Measurements from ENCODE around the gene TAX1BP1.

Gene TAX1BP1

DNA sequence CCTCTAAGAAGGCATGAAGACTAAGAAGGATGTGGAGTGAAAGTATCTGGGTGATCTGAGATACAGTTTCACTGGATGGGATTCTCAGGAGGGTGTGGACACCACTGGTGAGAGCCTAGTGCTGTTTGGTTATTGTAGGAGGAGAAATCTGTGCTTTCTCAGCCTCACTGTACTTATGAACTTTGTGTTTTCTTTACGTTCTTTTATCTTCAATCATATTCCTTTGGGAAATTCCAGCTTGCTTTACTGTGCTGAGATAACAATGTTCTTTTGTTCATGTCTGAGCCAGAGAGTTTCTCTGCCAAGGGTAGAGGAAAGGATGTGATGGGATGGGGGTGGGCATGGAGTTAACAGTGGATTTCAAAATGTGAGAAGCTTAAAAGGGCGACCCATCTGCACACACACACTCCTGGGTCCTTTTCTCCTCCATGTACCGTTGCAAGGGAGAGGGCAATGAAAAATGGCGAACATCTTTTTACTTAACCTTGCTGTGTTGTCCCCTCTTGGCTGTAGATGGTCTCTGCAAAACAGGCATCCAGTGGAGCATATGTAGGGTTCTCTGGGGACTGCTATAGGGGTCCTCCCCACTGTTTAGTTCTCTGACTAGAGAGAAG, 25.0 kb upstream of the TAX1BP1 start:
- no peak for DNase-seq (ENCODE audit: extremely low read depth, low read depth)
- TF ChIP-seq CTCF (IDR thresholded peaks at IDR 0.05; ENCODE audit: low read depth, low read length): no peak

DNA sequence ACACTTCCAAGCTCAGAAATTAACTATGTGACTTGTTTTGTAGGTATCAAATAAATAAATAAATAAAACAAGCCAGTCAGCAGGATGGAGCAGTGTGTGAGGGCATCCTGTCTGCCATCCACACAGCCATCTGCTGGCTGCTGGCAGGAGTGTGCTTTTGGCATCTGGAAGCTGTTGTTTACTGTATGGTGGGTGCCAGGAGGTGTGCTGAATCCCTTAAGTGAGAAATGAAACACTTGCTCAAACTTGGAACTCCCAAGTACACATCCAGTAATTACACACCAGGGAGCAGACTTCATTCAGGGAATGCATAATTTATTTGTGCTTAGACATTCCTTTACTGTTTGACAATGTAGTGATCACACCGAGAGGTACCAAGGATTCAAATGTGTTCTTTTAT, 16.9 kb upstream of the TAX1BP1 start:
- DNase-seq (ENCODE audit: extremely low read depth, low read depth): no peak
- peak; percentile 16 for TF ChIP-seq CTCF (IDR thresholded peaks at IDR 0.05; ENCODE audit: low read depth, low read length)

GRCh38 chr7:27727058-27727457, 12.9 kb upstream of the TAX1BP1 start:
- no peak for TF ChIP-seq CTCF (IDR thresholded peaks at IDR 0.05; ENCODE audit: low read depth, low read length)
- no peak for DNase-seq (ENCODE audit: extremely low read depth, low read depth)

- no peak for DNase-seq (ENCODE audit: extremely low read depth, low read depth)
- no peak for TF ChIP-seq CTCF (IDR thresholded peaks at IDR 0.05; ENCODE audit: low read depth, low read length)
Observed at GRCh38 chr7:27730112-27730511, 9.8 kb upstream of the TAX1BP1 start.

DNA sequence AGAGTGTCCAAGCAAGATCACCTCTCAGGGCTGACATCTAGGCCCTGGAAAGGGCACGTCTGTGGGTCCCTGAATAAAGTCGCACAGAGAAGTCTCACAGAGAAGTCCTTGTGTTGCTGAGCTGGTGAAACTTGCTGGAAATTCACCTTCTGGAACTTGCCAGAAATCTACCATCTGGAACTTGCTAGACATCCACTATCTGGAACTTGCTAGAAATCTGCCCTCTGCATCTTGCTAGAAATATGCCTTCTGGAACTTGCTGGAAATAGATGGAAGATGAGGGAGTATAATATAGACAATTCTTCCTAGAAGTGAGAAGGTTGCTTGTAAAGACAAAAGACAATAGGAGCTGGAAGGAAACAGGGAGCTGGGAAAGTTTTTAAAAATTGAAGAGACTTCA, 5.4 kb upstream of the TAX1BP1 start:
- no peak for TF ChIP-seq CTCF (IDR thresholded peaks at IDR 0.05; ENCODE audit: low read depth, low read length)
- no peak for DNase-seq (ENCODE audit: extremely low read depth, low read depth)

GRCh38 chr7:27735165-27735564, 4.8 kb upstream of the TAX1BP1 start:
- no peak for DNase-seq (ENCODE audit: extremely low read depth, low read depth)
- TF ChIP-seq CTCF (IDR thresholded peaks at IDR 0.05; ENCODE audit: low read depth, low read length): no peak

- no peak for TF ChIP-seq CTCF (IDR thresholded peaks at IDR 0.05; ENCODE audit: low read depth, low read length)
- no peak for DNase-seq (ENCODE audit: extremely low read depth, low read depth)
Observed at GRCh38 chr7:27735831-27736230, 4.1 kb upstream of the TAX1BP1 start.

All from AG09319 (cell line).